Fibroblast of the aortic adventitia (primary cell): ENCODE data around the gene TMEM270. TPM values are rescaled to one million over a fixed set of nuclear protein-coding genes. Genes with fewer than 3 reads are reported as not detected.

Source experiments
- DNase-seq: peaks from one replicate; pipeline ENCODE4 v3.0.0-alpha.2; 2010; ENCODE audit warnings: low read depth
- H3K4me3 ChIP-seq: 2 replicates; pipeline ENCODE4 v1.5.1; 2011; ENCODE audit warnings: low read depth, mild to moderate bottlenecking, control low read depth, low read length, moderate library complexity
- total RNA-seq: library from RNA; depleted of rRNA; stranded (reverse); fragments of >200 nt; gene quantifications from 2 replicates; pipeline ENCODE4 v1.2.3, GENCODE V29; 2012; ENCODE audit warnings: low replicate concordance
- TF ChIP-seq, protein P1 (sequence below): IDR thresholded peaks from 2 replicates; pipeline ENCODE4 v1.5.1; 2011; ENCODE audit warnings: mild to moderate bottlenecking, low read length, control low read depth, inconsistent platforms; ENCODE audit not compliant: insufficient read depth

The TMEM270 gene
- total RNA-seq, 1 donor: not detected

DNA sequence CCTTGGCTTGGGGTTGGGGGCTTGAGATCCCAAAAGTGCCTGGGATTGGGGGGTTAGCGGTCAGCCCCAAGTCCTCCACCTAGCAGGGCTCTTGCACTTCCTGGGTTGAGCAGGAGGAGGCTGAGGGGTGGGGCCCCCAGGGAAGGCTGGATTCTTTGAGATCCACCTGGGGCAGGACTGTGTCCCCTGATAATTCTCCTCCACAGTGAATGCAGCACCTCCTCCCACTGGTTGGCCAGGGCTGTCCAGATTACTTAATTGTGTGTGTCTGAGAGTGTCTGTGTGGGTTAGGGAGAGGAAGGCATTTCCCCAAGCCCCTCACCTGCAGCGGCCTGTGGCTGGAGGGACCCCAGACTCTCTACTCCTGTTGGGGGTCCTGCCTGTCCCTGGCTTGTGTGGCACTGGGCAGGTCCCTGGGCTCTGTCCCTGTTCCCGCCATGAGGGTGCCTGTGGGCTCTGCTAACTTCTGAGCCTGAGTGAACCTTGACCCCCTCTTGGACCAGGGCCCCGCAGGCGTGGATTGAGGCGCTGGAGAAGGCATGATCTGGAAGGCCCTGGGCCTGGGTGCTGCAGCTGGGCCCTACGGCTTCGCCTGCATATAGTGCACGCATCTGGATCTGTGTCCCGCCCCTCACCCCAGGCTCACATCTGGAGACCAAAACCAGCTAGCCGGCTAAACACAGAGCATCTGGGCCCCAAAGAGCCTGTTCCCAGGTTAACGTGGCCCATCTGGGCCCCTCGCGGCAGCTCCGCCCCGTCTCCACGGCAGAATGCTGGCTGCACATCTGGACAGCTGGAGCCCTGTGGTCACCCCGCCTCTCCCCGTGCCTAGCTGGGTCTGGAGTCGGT, 10.4 kb downstream of the TMEM270 start:
- no peak overlapping the region for H3K4me3 ChIP-seq
- TF ChIP-seq, protein P1, sequence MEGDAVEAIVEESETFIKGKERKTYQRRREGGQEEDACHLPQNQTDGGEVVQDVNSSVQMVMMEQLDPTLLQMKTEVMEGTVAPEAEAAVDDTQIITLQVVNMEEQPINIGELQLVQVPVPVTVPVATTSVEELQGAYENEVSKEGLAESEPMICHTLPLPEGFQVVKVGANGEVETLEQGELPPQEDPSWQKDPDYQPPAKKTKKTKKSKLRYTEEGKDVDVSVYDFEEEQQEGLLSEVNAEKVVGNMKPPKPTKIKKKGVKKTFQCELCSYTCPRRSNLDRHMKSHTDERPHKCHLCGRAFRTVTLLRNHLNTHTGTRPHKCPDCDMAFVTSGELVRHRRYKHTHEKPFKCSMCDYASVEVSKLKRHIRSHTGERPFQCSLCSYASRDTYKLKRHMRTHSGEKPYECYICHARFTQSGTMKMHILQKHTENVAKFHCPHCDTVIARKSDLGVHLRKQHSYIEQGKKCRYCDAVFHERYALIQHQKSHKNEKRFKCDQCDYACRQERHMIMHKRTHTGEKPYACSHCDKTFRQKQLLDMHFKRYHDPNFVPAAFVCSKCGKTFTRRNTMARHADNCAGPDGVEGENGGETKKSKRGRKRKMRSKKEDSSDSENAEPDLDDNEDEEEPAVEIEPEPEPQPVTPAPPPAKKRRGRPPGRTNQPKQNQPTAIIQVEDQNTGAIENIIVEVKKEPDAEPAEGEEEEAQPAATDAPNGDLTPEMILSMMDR: no peak
- no peak for DNase-seq

DNA sequence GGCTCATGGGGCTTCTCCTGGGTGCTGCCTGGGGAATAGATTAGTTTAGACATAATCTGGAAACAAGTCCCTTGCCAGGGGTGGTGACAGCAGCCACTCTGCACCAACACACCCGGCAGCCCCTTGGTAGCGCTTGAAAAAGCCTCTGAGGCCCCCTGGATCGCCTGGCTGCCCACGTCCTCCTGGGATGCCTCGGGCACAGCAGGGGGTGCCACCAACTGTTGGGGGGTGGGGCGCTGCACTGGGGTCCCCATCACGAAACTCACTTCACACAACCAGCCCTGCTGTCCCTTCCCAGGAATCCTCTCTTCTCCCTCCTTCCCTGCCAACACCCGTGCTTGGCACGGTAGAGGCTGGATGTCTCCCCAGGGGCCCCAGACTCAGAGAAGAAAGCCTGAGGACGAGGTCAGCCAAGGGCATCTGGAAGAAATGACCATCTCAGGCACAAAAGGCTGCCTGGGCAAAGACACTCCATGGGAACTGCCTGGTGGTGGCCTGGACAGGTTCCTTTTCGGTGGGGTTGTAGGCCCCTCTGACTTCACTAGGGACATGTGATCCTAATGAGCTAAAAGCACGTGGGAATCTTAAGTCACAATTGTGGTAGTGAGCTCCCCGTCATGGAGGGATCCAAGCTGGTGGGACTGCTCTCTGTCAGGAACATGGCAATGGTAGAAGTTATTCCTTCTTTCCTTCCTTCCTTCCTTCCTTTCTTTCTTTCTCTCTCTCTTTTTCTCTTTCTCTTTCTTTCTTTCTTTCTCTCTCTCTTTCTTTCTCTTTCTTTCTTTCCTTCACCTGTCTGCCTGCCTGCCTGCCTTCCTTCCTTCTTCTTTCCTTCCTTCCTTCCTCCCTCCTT, 11.3 kb downstream of the TMEM270 start:
- no peak overlapping the region for H3K4me3 ChIP-seq
- no peak for DNase-seq
- TF ChIP-seq, protein P1: no peak

DNA sequence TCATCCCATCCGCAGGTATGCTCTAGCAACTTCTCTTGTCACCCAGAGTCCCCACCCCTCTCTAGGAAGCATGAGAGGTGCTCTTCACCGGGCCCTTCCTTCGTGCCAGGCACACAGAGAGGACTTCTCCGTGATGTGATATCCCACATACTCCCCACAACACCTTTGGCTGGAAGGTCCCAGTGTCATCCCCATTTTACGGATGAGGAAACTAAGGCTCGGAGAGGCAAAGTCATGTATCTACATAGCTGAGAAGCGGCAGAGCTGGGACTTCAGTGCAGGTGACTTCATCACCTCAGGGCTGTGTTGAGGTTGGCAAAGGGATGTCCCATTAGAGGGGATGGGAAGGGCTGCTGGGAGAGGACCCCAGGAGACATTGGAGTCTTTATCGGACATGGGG, 15.4 kb downstream of the TMEM270 start:
- TF ChIP-seq, protein P1: no peak
- no peak for DNase-seq
- H3K4me3 ChIP-seq: no peak overlapping the region

DNA sequence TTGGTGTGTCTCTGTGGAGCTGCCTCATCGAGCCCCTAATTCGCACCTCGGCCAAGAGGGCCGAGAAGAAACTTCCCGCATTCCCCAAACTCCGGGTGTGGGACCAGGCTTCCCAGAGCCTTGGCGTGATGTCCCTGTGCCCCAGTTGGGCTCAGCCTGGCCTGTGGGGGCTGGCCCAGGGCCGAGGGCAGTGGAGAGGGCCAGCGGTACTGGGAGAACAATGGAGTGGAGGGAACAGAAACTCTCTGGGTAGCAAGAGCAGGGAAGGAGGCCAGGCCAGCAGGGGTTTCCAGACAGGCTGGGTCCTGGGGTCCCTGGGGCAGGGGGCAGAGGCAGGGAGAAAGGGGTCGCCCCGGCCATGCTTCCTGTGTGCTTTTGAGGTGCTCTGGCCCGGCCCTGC, 16.0 kb downstream of the TMEM270 start:
- TF ChIP-seq, protein P1: no peak
- no peak overlapping the region for H3K4me3 ChIP-seq
- DNase-seq: no peak

DNA sequence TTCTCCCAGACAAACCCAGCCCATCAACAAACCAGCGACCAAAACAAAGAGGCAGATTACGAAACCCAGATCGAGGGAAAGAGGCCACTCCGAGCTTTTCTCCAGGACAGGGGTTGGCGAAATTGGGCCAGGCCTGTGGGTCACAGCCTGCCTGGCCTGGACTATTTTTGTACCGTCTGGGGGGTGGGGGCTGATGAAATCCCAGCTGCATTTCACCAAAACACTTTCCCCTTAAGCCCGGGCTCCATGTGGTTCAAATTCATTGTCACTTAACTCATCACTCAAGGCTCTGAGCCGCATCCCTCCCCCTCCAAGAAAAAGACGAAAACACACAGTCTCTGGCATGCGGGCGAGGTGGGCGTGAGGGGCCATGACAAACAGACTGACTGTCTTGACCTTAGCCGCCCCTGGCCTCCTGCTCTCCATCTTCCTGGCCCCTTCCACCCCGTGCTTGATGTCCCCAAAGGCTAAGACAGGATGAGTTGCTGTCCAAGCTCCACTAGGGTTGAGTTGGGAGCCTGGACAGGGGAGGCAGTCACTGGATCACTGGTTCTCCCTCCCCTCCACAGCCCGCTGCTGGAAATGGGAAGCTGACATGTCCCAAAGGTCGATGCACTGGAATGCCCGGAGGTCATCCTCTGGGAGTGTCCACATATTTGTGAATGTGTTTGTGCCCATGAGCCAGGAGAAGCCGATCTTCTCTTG, 19.2 kb downstream of the TMEM270 start:
- H3K4me3 ChIP-seq: no peak overlapping the region
- TF ChIP-seq, protein P1: no peak
- DNase-seq: peak; percentile 57

DNA sequence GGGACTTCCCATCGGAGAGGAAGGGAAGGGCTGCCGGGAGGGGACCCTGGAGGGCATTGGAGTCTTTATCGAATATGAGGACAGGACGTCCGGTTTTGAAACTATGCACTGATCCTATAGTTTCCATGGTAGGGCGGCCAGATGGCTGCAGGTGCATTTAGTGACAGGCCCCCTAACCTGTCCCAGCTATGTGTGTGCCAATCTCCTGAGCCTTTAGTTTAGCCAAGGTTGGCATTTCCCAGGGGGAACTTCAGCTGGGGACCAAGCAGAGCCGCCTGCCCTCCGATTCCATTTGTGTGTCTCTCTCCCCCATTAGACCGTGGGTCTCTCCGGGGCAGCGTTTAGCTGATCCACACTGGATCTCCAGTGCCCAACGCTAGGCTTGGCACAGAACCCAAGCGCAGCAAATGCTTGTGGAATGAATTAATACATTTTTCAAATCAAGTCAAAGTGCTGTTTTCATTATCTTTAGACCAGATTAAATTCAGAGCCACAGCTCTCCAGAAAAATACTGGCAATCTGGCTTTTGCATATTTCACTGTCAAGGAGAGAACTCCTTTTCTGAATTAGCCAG, 19.9 kb downstream of the TMEM270 start:
- TF ChIP-seq, protein P1: no peak
- no peak overlapping the region for H3K4me3 ChIP-seq
- DNase-seq: peak; percentile 62
